GM12878 (cell line): ENCODE measurements around the gene ZCCHC9. TPM values are rescaled to one million over a fixed set of nuclear protein-coding genes. Genes with fewer than 3 reads are reported as not detected.

Source experiments
- ATAC-seq: fragments of 200-7000 bp; cut with Tn5 transposase; 3 replicates; pipeline ENCODE4 v1.9.1; 2020; ENCODE audit warnings: mild to moderate bottlenecking, moderate library complexity
- BruUV-seq: library from RNA; stranded (reverse); fragments of 400-500 nt; replicated peaks from 2 replicates; lab custom pipeline; 2021; lab: Mats Ljungman, UMichigan
- CTCF ChIA-PET: fragments of 300-600 bp; sonication (Branson Sonifier 250); formaldehyde crosslinking; extraction: SDS; loops from one replicate; lab custom pipeline; 2021; ENCODE audit warnings: inconsistent platforms; lab: Yijun Ruan, JAX
- POLR2A ChIA-PET: fragments of 350-600 bp; formaldehyde crosslinking; extraction: SDS; loops from one replicate; lab custom pipeline; 2021; ENCODE audit warnings: inconsistent platforms; lab: Charles Lee
- RAD21 ChIA-PET: fragments of 300-600 bp; sonication (Branson Sonifier 250); formaldehyde crosslinking; loops from one replicate; lab custom pipeline; 2023; ENCODE audit warnings: antibody characterized with exemption; ENCODE audit not compliant: unreplicated experiment; lab: Charles Lee
- SMC1A ChIA-PET: fragments of 300-600 bp; sonication (Branson Sonifier 250); formaldehyde crosslinking; loops from one replicate; lab custom pipeline; 2023; ENCODE audit not compliant: unreplicated experiment, uncharacterized antibody; lab: Charles Lee
- DNase-seq: peaks from one replicate; pipeline ENCODE4 v3.0.0-alpha.2; 2011; ENCODE audit warnings: low read depth, low spot score
- FAIRE-seq: peaks from 3 replicates; lab custom pipeline; 2011; peaks lifted over from hg19 to GRCh38; lab: Jason Lieb, UNC
- H2AFZ ChIP-seq: 2 replicates; pipeline ENCODE4 v1.6.0; 2011; ENCODE audit warnings: low read depth, low read length, control low read depth; ENCODE audit not compliant: control insufficient read depth
- H3K27ac ChIP-seq: 2 replicates; pipeline ENCODE4 v1.5.1; 2011; ENCODE audit warnings: control low read depth; ENCODE audit not compliant: control insufficient read depth, insufficient read depth
- H3K27me3 ChIP-seq, 2 experiments: replicated peaks in 1 of 2; 2 replicates each; pipeline versions ENCODE4 v1.6.0 to v1.6.1; 2011; ENCODE audit warnings: low read length in 1 of 2; ENCODE audit not compliant: control insufficient read depth in 2 of 2, insufficient read depth in 2 of 2
- H3K36me3 ChIP-seq, 2 experiments: 2 replicates each; pipeline ENCODE4 v1.5.1; 2011; ENCODE audit warnings: low read length in 1 of 2; ENCODE audit not compliant: control insufficient read depth in 2 of 2, insufficient read depth in 2 of 2
- H3K4me1 ChIP-seq: 2 replicates; pipeline ENCODE4 v1.6.1; 2011; ENCODE audit warnings: mild to moderate bottlenecking, low read length, moderate library complexity, mixed read lengths; ENCODE audit not compliant: control insufficient read depth, insufficient read depth
- H3K4me2 ChIP-seq: 2 replicates; pipeline ENCODE4 v1.6.0; 2011; ENCODE audit warnings: control low read depth; ENCODE audit not compliant: control insufficient read depth, insufficient read depth
- H3K4me3 ChIP-seq: fragments of 200-600 bp; sonication (generic); 2 replicates; pipeline ENCODE4 v1.5.1; 2016
- H3K79me2 ChIP-seq: 2 replicates; pipeline ENCODE4 v1.6.0; 2011; ENCODE audit warnings: low read length; ENCODE audit not compliant: control insufficient read depth, insufficient read depth
- H3K9ac ChIP-seq: 2 replicates; pipeline ENCODE4 v1.8.0; 2011; ENCODE audit warnings: low read length, control low read depth, mixed read lengths; ENCODE audit not compliant: control insufficient read depth, insufficient read depth
- H3K9me3 ChIP-seq: replicated peaks from 3 replicates; pipeline ENCODE4 v1.5.1; 2011; ENCODE audit warnings: mild to moderate bottlenecking, low read length; ENCODE audit not compliant: control insufficient read depth, insufficient read depth
- H4K20me1 ChIP-seq: 2 replicates; pipeline ENCODE4 v1.6.0; 2011; ENCODE audit not compliant: control insufficient read depth, insufficient read depth
- CEBPB ChIP-seq, 2 experiments: fragments of 150-350 bp in 1 of 2; IDR thresholded peaks; 2 replicates each; pipeline ENCODE4 v1.6.1; 2012 to 2014; ENCODE audit warnings: low read depth in 2 of 2, low read length in 2 of 2, borderline replicate concordance in 1 of 2, inconsistent platforms in 1 of 2
- CHD2 ChIP-seq: IDR thresholded peaks from 2 replicates; pipeline ENCODE4 v1.6.1; 2011; ENCODE audit warnings: low read depth, low read length, improper control_type of control experiment, borderline replicate concordance
- DPF2 ChIP-seq: fragments of 450-650 bp; IDR thresholded peaks from 2 replicates; pipeline ENCODE4 v1.6.1; 2017; ENCODE audit warnings: mild to moderate bottlenecking
- HDAC2 ChIP-seq: fragments of 200-600 bp; sonication (generic); IDR thresholded peaks from 2 replicates; pipeline ENCODE4 v1.6.1; 2017
- MYB ChIP-seq: fragments of 150-350 bp; IDR thresholded peaks from 2 replicates; pipeline ENCODE4 v1.6.1; 2014; ENCODE audit warnings: mild to moderate bottlenecking, low read depth, low read length, borderline replicate concordance
- NBN ChIP-seq: fragments of 450-650 bp; IDR thresholded peaks from 2 replicates; pipeline ENCODE4 v1.6.1; 2016
- NFYA ChIP-seq: IDR thresholded peaks from 2 replicates; pipeline ENCODE4 v1.6.1; 2011; ENCODE audit warnings: low read depth, mild to moderate bottlenecking, low read length, improper control_type of control experiment, borderline replicate concordance
- NR2C1 ChIP-seq: fragments of 450-650 bp; IDR thresholded peaks from 2 replicates; pipeline ENCODE4 v1.6.1; 2017; ENCODE audit warnings: antibody characterized with exemption, mild to moderate bottlenecking, moderate library complexity
- WRNIP1 ChIP-seq: IDR thresholded peaks from 2 replicates; pipeline ENCODE4 v1.6.1; 2011; ENCODE audit warnings: low read depth, low read length, improper control_type of control experiment, borderline replicate concordance
- WGBS: methylation state at CpG from one replicate; pipeline ENCODE4 v1.1.6; 2016; ENCODE audit warnings: low lambda C conversion rate; ENCODE audit not compliant: insufficient replicate concordance, insufficient coverage; ENCODE audit errors: missing lambda C conversion rate; 5-methylcytosine and 5-hydroxymethylcytosine counted together
- in situ Hi-C: fragments of 300-500 bp; cut with MboI; formaldehyde crosslinking; loops from 9 replicates; pipeline ENCODE4 v1.14.3; 2018; ENCODE audit warnings: mixed read lengths
- intact Hi-C: fragments of 100-400 bp; cut with micrococcal nuclease; formaldehyde crosslinking; loops from one replicate; pipeline ENCODE4 v1.14.2; 2022; ENCODE audit not compliant: unreplicated experiment
- polyA plus RNA-seq, 11 experiments: library from polyadenylated mRNA; depleted of rRNA in 4 of 11; unstranded in 6 of 11; stranded (reverse) in 5 of 11; fragments of >200 nt; fragmentation: Nextera tagmentation in 4 of 11; fragmentation: Illumina TruSeq in 1 of 11; extraction: Ambion mirVana in 4 of 11; extraction: Trizol in 1 of 11; gene quantifications; 1 replicate in 1 of 11; 2 replicates in 10 of 11; pipeline versions ENCODE4 v1.2.1 to v1.2.3, GENCODE V29; 2011 to 2016; ENCODE audit warnings: inconsistent platforms in 2 of 11, missing spikeins in 2 of 11, low read depth in 1 of 11
- total RNA-seq, 4 experiments: library from RNA; depleted of rRNA in 3 of 4; stranded (reverse); fragments of >200 nt in 3 of 4; fragmentation: Illumina TruSeq in 1 of 4; extraction: Trizol in 1 of 4; gene quantifications; 2 replicates each; pipeline versions ENCODE4 v1.2.1 to v1.2.3, GENCODE V29; 2013 to 2021
- TF ChIP-seq, protein P1 (sequence below): fragments of 450-650 bp; IDR thresholded peaks from 2 replicates; pipeline ENCODE4 v1.6.1; 2016; ENCODE audit warnings: mild to moderate bottlenecking, moderate library complexity, borderline replicate concordance
- TF ChIP-seq, protein P2 (sequence below): fragments of 450-650 bp; IDR thresholded peaks from 2 replicates; pipeline ENCODE4 v1.6.1; 2017; ENCODE audit warnings: borderline replicate concordance
- TF ChIP-seq, protein P3 (sequence below): fragments of 450-650 bp; IDR thresholded peaks from 2 replicates; pipeline ENCODE4 v1.6.1; 2017; ENCODE audit warnings: mild to moderate bottlenecking, moderate library complexity
- TF ChIP-seq, protein P4 (sequence below): fragments of 450-650 bp; IDR thresholded peaks from 2 replicates; pipeline ENCODE4 v1.6.1; 2016; ENCODE audit warnings: mild to moderate bottlenecking

ZCCHC9 gene
- total and polyA plus RNA-seq, 10 of the 15 experiments (the other 5 are each of a cell fraction or from before 2014, with no cell fraction given): 22.0 to 57.7 (median 34.5) TPM

DNA sequence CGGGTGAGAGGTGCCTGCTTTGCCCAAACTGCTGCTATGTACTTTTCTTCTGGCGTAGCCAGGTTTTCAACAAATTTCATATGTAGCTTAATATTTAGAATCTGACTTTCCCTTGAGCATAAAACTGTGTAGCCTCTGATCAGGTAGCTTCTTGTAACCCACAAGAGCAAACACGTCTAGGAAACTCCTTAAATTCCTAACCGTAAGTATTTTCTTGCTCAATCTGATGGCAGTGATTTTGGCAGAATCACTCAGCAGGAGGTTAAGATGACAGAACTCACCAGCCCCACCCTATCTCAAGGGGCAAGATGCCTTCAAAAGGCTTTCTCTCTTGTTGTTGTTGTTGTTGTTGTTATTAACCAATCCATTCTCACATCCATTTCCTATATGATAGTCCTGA is 47.5 kb upstream of the ZCCHC9 start:
- FAIRE-seq (no peak), DNase-seq (no peak), ATAC-seq (no peak)
- Histone ChIP-seq H2AFZ (no peak overlapping the region), H3K4me2 (no peak overlapping the region), H3K27ac (no peak overlapping the region), H3K79me2 (no peaks in the 10 kb centered on the region), H3K27me3 (no peaks in the 10 kb centered on the region), H3K9ac (no peak overlapping the region), H3K9me3 (no peaks in the 10 kb centered on the region), H3K4me1 (no peaks in the 10 kb centered on the region), H3K4me3 (no peak overlapping the region), H4K20me1 (no peaks in the 10 kb centered on the region), H3K36me3 (no peaks in the 10 kb centered on the region)
- in situ Hi-C loops: no loop called here
- intact Hi-C loops: no loop called here
- ChIA-PET SMC1A (interaction anchor here (1.0 kb wide), 1 partner anchor 13 kb away, joined by 3 read pairs; no protein-coding TSS in a partner anchor), CTCF (interaction anchor here (1.4 kb wide), 1 partner anchor 43 kb away, joined by 3 read pairs; no protein-coding TSS in a partner anchor), POLR2A (no interaction called here), RAD21 (no interaction called here)
- WGBS: 98% methylated on average over 4 of the region's 4 CpGs
- BruUV-seq: no TSS peak
- TF ChIP-seq MYB: no peak
- TF ChIP-seq WRNIP1: no peak
- TF ChIP-seq NR2C1: no peak
- TF ChIP-seq CHD2: no peak
- TF ChIP-seq, protein P1, sequence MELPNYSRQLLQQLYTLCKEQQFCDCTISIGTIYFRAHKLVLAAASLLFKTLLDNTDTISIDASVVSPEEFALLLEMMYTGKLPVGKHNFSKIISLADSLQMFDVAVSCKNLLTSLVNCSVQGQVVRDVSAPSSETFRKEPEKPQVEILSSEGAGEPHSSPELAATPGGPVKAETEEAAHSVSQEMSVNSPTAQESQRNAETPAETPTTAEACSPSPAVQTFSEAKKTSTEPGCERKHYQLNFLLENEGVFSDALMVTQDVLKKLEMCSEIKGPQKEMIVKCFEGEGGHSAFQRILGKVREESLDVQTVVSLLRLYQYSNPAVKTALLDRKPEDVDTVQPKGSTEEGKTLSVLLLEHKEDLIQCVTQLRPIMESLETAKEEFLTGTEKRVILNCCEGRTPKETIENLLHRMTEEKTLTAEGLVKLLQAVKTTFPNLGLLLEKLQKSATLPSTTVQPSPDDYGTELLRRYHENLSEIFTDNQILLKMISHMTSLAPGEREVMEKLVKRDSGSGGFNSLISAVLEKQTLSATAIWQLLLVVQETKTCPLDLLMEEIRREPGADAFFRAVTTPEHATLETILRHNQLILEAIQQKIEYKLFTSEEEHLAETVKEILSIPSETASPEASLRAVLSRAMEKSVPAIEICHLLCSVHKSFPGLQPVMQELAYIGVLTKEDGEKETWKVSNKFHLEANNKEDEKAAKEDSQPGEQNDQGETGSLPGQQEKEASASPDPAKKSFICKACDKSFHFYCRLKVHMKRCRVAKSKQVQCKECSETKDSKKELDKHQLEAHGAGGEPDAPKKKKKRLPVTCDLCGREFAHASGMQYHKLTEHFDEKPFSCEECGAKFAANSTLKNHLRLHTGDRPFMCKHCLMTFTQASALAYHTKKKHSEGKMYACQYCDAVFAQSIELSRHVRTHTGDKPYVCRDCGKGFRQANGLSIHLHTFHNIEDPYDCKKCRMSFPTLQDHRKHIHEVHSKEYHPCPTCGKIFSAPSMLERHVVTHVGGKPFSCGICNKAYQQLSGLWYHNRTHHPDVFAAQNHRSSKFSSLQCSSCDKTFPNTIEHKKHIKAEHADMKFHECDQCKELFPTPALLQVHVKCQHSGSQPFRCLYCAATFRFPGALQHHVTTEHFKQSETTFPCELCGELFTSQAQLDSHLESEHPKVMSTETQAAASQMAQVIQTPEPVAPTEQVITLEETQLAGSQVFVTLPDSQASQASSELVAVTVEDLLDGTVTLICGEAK: no peak
- TF ChIP-seq NFYA: no peak
- TF ChIP-seq CEBPB (IDR thresholded peaks at IDR 0.05; ENCODE audit: borderline replicate concordance in 1 of 2, low read depth in 2 of 2, low read length in 2 of 2): no peak
- TF ChIP-seq, protein P2, sequence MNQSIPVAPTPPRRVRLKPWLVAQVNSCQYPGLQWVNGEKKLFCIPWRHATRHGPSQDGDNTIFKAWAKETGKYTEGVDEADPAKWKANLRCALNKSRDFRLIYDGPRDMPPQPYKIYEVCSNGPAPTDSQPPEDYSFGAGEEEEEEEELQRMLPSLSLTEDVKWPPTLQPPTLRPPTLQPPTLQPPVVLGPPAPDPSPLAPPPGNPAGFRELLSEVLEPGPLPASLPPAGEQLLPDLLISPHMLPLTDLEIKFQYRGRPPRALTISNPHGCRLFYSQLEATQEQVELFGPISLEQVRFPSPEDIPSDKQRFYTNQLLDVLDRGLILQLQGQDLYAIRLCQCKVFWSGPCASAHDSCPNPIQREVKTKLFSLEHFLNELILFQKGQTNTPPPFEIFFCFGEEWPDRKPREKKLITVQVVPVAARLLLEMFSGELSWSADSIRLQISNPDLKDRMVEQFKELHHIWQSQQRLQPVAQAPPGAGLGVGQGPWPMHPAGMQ: no peak
- no peak for TF ChIP-seq HDAC2
- TF ChIP-seq, protein P3, sequence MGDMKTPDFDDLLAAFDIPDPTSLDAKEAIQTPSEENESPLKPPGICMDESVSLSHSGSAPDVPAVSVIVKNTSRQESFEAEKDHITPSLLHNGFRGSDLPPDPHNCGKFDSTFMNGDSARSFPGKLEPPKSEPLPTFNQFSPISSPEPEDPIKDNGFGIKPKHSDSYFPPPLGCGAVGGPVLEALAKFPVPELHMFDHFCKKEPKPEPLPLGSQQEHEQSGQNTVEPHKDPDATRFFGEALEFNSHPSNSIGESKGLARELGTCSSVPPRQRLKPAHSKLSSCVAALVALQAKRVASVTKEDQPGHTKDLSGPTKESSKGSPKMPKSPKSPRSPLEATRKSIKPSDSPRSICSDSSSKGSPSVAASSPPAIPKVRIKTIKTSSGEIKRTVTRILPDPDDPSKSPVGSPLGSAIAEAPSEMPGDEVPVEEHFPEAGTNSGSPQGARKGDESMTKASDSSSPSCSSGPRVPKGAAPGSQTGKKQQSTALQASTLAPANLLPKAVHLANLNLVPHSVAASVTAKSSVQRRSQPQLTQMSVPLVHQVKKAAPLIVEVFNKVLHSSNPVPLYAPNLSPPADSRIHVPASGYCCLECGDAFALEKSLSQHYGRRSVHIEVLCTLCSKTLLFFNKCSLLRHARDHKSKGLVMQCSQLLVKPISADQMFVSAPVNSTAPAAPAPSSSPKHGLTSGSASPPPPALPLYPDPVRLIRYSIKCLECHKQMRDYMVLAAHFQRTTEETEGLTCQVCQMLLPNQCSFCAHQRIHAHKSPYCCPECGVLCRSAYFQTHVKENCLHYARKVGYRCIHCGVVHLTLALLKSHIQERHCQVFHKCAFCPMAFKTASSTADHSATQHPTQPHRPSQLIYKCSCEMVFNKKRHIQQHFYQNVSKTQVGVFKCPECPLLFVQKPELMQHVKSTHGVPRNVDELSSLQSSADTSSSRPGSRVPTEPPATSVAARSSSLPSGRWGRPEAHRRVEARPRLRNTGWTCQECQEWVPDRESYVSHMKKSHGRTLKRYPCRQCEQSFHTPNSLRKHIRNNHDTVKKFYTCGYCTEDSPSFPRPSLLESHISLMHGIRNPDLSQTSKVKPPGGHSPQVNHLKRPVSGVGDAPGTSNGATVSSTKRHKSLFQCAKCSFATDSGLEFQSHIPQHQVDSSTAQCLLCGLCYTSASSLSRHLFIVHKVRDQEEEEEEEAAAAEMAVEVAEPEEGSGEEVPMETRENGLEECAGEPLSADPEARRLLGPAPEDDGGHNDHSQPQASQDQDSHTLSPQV: no peak
- no peak for TF ChIP-seq DPF2
- TF ChIP-seq, protein P4, sequence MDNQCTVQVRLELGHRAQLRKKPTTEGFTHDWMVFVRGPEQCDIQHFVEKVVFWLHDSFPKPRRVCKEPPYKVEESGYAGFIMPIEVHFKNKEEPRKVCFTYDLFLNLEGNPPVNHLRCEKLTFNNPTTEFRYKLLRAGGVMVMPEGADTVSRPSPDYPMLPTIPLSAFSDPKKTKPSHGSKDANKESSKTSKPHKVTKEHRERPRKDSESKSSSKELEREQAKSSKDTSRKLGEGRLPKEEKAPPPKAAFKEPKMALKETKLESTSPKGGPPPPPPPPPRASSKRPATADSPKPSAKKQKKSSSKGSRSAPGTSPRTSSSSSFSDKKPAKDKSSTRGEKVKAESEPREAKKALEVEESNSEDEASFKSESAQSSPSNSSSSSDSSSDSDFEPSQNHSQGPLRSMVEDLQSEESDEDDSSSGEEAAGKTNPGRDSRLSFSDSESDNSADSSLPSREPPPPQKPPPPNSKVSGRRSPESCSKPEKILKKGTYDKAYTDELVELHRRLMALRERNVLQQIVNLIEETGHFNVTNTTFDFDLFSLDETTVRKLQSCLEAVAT: no peak
- TF ChIP-seq NBN: no peak
